Brain pericyte (primary cell): ENCODE data around the gene STX11.
A peak's percentile ranks its signal among the peaks of the same experiment; 100 is the strongest.

ENCODE experiments used
- DNase-seq: peaks from one replicate; pipeline ENCODE4 v3.0.0-alpha.2; 2012; ENCODE audit warnings: low read depth, low spot score

Gene STX11

GRCh38 chr6:144214622-144215401 is 64.5 kb downstream of the STX11 start:
- no peak for DNase-seq

GRCh38 chr6:144215402-144215931 is 65.2 kb downstream of the STX11 start:
- no peak for DNase-seq

- peak; percentile 99 for DNase-seq
These were observed 65.8 kb downstream of the STX11 start for GRCh38 chr6:144215932-144216667.

GRCh38 chr6:144216668-144217218 is 66.4 kb downstream of the STX11 start:
- DNase-seq, result no peak

GRCh38 chr6:144217264-144217663 is 66.9 kb downstream of the STX11 start:
- no peak for DNase-seq

GRCh38 chr6:144217797-144218196 is 67.5 kb downstream of the STX11 start:
- no peak for DNase-seq

GRCh38 chr6:144219056-144219685 is 68.9 kb downstream of the STX11 start:
- no peak for DNase-seq

- DNase-seq, result no peak
These were observed 69.9 kb downstream of the STX11 start for GRCh38 chr6:144220031-144220790.

GRCh38 chr6:144223686-144224085 is 73.4 kb downstream of the STX11 start:
- no peak for DNase-seq

GRCh38 chr6:144231721-144232120 is 81.4 kb downstream of the STX11 start:
- no peak for DNase-seq

GRCh38 chr6:144232176-144232831 is 82.0 kb downstream of the STX11 start:
- no peak for DNase-seq

GRCh38 chr6:144232832-144233230 is 82.5 kb downstream of the STX11 start:
- DNase-seq, result no peak

GRCh38 chr6:144234399-144234798 is 84.1 kb downstream of the STX11 start:
- DNase-seq, result no peak

GRCh38 chr6:144234935-144235334 is 84.6 kb downstream of the STX11 start:
- DNase-seq, result no peak
